Activated naive CD4-positive, alpha-beta T cell treated with Interleukin-2 at 50 U/mL for 16 hours (primary cell): ENCODE data around the gene TEX36.
"Not testable (repeated sequence)": the region's sequence is repeated elsewhere in the genome, so short reads cannot be mapped to it uniquely, and the experiment has no call there.

Source experiments
- DNase-seq: peaks from one replicate; pipeline ENCODE4 v3.0.0-alpha.2; 2020

TEX36 gene

DNA sequence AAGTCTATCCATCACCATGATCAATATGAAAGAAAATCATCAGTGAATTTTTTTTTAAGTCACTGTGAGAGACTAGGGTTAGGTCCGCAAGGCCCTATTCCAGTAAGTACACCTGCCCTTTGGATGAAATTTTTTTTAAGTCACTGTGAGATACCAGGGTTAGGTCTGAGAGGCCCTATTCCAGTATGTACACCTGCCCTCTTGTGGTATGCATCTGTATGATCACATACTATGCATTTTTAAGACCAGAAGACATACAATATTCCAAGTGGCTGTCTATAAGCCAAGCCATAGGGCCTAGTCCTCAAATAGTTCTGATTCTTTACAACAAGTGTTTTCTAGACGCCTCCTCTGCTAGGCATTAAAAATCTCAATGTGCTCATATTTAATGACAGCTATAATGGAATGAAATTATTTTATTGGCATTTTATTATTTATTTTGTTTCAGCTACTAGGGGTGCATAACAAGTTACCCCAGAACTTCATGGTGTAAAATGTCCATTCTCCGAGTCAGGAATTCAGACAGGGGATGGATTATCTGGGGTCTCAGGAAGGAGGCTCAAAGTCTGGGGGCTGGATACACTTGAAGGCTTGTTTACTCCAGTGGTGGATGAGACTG is 53.1 kb downstream of the TEX36 start:
- DNase-seq = no peak

DNA sequence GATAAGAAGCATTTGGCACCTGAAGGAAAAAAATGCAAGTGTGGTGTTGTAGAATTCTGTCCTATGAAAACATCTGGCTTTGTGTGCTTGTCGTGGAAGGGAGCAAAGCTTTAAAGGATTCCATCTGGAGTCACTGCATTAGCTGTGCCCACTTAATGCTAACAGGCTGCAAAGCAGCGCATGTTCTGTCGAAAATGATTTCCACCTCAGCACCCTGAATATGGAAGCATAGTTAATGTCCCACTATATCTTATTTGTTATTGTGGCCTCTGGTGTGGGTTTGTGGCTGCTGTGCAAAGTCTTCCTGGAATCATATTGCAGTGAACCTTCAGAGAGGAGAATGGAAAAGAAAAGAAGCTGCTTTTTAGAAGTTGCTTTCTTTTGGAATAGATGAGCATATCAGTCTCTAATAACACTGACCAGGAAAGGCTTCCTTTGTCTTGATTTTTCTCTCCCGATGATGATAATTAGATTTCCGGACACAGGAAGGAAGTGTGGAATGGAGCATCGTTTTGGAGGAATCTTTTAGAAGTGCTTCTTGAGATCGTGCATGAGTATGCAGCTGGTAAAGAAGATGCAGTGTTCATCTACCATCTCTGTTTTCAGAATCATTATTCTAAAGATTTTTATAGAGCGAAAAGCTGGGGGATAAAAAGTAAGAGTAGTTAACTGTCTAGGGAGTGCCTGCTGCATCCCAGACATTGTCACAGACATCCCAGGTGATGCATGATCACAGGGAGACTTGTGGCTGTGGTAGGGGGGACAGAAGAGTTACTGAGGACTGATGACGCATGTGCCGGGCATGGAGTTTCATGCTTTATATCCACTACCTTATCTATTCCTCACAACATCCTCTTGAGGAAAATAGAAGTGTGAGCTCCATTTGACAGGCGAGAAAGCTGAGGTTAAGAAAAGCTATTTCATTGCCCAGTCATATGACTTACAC is 54.6 kb downstream of the TEX36 start:
- no peak for DNase-seq

DNA sequence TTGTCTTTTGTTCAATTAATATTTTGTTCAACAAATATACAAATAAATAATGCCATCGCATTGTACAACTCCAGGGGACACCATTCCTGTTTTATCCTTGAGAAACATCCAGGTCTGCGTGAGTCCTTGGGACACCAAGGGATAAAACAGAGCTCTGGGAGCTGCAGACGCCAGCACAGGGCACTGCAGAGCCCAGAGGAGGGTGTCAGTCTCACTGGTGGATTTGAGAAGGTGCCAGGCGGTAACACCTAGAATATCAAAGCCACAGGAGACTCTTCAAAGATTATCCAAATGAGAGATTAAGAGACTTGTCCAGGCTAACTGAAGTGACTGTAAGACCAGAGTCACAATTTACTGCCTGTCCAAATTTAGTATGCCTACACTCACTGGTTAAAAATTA is 55.3 kb downstream of the TEX36 start:
- no peak for DNase-seq

DNA sequence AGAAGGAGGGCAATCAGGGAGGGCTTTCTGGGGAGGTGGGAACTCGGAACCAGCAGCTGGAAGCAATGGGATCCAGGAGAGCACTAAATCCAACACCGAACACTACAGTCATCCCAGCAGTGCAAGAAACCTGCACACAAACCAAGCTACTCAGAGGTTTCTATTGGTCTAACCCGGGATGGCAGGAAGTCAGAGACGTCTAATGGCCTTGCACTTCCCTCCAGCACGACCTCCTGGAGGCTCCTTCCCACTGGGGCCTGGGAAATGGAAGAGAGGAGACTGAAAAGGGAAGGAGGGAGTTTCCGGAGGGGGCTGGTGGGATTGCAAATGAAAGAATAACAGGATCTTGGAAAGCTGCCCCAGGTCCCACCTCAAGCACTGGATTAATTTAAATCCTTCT is 56.3 kb downstream of the TEX36 start:
- DNase-seq = no peak

DNA sequence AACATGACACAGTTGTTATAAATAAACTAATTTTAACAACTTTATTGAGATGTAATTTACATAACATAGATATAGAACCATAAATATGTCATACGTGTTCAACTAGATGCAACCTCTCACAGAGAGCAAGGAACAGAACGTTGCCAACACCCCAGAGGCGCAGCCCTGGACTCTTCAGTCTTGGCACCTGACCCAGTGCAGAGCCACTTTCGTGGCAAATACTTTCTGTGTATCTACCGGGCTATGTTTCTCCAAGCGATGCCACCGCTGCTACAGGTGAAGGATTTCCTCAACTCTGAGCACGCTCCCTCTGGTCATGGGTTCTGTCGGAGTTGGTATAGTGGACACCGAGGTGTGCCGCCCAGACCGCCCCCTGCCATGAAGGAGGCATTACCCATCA is 57.4 kb downstream of the TEX36 start:
- DNase-seq = no peak

DNA sequence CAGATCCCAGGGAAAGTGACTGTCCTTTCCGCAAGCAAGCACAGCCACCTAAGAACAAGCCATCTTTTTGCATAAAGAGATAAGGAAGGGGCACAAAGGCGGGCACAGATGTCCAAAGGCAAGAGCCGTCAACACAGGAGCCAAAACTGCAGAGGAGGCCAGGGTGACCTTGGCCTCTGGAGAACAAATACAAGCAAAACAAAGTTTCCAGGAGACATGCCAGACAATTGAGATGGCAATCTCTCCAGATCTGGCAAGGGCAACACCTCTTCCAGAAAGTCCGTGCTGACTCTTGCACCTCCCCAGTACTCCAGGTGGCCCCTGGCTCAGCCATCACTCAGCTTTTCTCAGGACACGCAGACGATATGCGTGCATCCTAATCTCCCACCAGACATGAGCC is 58.2 kb downstream of the TEX36 start:
- DNase-seq = no peak

DNA sequence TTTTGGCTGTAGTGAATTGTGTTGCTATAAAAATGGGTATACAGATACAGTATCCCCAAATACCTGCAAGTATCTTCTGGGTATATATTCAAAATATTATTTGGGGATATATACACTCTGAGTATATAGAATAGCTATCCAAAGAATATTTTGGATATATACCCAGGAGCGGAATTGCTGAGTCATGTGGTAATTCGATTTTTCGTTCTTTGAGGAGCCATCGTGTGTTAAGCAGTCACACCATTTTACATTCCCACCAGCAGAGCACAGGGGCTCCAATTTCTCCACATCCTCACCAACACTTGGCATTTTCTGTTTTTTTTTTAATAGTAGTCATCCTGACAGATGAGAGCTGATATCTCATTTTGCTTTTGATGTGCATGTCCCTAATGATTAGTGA is 61.9 kb downstream of the TEX36 start:
- DNase-seq = no peak

DNA sequence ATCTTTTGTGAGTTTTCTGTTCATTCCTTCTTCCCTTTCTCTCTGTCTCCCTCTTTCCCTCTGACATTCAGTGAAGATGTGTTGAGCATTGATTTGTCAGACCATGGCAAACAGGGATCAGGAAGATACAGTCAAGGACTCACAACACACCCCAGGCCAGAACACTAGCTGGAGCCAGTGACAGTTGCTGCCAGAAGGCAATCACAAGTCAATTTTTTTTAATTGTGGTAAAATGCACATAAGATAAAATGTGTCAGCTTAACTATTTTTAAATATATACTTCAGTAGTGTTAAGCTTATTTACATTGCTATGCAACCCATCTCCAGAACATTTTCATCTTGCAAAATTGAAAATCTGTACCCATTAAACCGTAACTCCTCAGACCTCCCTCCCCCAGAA is 62.6 kb downstream of the TEX36 start:
- DNase-seq = no peak

DNA sequence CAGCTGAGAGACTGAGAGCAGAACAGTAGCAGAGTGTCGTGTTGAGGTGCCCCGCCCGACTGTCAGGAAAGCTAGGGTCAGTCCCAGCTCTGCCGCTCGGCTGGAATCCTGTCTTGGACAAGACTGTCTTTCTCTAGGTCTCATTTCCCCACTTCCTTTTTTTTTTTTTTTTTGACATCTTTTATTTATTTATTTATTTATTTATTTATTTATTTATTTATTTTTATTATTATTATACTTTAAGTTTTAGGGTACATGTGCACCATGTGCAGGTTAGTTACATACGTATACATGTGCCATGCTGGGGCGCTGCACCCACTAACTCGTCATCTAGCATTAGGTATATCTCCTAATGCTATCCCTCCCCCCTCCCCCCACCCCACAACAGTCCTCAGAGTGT is 69.9 kb downstream of the TEX36 start:
- not testable (repeated sequence) for DNase-seq

DNA sequence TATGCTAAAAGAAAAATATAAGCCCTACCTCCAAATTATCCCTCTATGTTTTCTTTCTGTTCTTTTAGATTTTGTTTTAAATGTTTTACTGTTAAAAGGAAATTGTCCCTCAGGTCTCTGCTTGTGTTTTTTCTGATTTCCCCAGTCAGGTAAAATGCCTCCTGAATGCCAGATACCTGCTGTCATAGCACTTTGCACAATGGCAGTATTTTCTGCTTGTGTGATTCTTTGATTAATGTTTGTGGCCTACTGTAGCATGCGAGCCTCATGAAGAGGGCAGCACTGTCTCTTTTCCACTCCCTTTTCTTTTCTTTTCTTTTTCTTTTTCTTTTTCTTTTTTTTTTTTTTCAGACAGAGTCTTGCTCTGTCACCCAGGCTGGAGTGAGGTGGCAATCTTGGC is 71.2 kb downstream of the TEX36 start:
- DNase-seq = no peak

DNA sequence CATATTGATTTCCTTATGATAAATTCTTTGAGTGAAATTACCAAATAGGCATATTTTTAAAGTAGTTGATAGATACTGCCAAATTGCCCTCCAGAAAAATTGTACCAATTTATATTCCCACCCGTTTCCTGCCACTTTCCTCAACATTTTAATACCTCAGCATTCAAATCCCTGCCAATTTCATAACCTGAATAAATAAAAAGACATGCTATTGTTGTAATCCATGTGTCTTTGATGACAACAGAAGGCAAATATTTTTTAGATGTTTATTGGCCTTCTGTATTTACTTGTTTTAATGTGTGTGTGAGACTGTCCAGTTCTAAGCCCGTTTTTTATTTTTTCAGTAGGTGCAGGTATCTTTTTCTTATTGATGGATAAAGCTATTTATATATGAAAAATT is 71.7 kb downstream of the TEX36 start:
- DNase-seq = no peak

DNA sequence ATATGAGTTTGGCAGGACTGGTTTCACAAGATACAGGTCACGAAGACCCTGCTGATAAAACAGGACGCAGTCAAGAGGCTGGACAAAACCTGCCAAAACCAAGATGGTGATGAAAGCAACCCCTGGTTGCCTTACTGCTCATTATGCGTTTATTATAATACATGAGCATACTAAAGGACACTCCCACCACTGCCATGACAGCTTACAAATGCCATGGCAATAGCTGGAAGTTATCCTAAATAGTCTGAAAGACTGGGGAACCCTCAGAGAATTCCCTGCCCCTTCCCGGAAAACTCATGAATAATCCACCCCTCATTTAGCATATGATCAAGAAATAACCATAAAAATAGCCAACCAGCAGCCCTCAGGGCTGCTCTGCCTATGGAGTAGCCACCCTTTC is 73.1 kb downstream of the TEX36 start:
- DNase-seq = no peak

DNA sequence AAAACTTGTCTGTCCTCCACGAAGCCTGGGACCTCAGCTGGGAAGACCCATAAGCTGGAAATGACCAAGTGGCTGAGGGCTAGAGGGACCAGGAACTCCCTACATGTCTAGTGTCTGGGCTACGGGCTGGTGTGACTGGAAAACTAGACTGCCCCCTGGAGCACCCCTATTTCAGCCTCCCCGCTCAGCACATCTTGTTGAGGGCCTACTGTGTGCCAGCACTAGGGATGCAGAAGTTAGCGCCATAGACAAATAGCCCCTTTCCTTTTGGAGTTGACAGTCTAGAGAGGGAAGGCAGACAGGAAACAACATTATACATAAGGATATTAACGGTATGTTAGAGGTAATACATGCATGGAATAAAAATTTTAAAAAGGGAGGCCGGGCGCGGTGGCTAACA is 74.5 kb downstream of the TEX36 start:
- no peak for DNase-seq

DNA sequence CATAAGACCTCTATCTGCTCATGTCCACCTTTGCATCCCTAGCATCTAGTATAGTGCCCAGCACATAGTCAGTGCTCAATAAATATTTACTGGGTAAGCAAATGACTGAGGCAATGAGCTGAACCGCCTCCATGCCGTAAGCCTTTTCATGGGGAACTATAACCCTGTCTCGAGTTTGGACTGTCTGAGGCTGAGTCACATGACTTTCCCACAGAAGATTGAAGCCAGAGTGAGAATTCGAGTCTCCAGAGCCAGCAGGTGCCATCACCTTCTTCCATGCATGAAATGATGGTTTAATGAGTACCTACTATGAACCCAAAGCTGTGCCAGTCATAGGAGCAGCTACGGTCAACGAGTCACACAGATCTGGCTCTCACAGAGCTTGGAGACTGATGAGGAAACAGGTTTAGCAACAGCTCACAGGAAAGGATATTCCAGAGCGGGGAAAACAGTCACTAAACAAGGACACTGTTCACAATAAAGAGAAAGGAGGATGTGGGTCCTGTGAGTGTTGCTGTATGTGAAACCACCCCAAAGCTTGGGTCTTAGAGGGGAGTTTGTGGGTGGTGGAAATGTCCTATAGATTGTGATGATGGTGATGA is 75.2 kb downstream of the TEX36 start:
- no peak for DNase-seq

DNA sequence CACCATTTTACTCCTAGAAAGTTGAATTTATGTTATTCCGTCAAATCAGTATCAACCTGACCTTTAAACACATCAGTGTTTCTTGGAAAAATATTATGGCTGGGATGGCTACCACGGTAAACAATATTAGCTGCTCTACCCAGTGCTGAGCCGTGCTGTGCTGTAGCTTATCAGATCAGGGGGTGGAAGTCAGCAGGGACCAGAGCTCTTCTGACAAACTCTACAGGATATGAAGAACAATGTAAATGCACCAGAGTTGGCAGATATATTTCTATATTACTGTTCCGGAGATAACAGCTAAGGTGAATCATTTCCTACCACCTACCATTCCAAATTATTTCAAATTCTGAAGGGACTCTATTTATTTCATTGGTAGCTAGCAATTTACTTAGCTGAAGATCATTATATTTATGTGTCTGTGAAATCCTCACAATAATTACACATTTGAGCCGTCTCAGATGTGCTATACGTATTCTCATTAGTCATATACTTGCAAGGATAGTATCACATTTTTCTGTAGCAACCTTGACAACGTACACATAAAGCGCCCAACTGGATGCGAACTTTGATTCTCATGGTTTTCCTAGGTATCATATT is 76.5 kb downstream of the TEX36 start:
- DNase-seq = no peak
